Muscle layer of colon (tissue), 2 donors: ENCODE results near the gene SPATC1L.
"Not testable (repeated sequence)": the region's sequence is repeated elsewhere in the genome, so short reads cannot be mapped to it uniquely, and the experiment has no call there.

Experiments used
- H3K27ac ChIP-seq: one replicate; pipeline ENCODE4 v1.7.0; 2013; ENCODE audit warnings: low read depth, mild to moderate bottlenecking, low read length, moderate library complexity
- H3K27me3 ChIP-seq, 2 donors: one replicate each; pipeline ENCODE4 v1.7.0; 2013; ENCODE audit warnings: low read length in 2 of 2, mild to moderate bottlenecking in 2 of 2; ENCODE audit not compliant: insufficient read depth in 2 of 2, control insufficient read depth in 1 of 2
- H3K36me3 ChIP-seq: one replicate; pipeline ENCODE4 v1.7.0; 2013; ENCODE audit warnings: mild to moderate bottlenecking, low read length; ENCODE audit not compliant: insufficient read depth
- H3K4me1 ChIP-seq: one replicate; pipeline ENCODE4 v1.7.0; 2013; ENCODE audit warnings: mild to moderate bottlenecking, low read length; ENCODE audit not compliant: insufficient read depth
- H3K4me3 ChIP-seq, 2 donors: one replicate each; pipeline ENCODE4 v1.7.0; 2013; ENCODE audit warnings: low read length in 2 of 2, low read depth in 1 of 2, mild to moderate bottlenecking in 1 of 2, moderate library complexity in 1 of 2
- H3K9ac ChIP-seq: one replicate; pipeline ENCODE4 v1.7.0; 2013; ENCODE audit warnings: low read length
- H3K9me3 ChIP-seq: one replicate; pipeline ENCODE4 v1.7.0; 2013; ENCODE audit warnings: mild to moderate bottlenecking, low read length
- donor health status: abdominal sarcoma.
- donor health status: Adenocarcinoma of cecum.

SPATC1L gene

GRCh38 chr21:46206163-46207005 is 22.1 kb upstream of the SPATC1L start:
- Histone ChIP-seq H3K4me1 (no peaks in the 10 kb centered on the region), H3K36me3 (peaks cover 31% of the 10 kb centered on the region), H3K27ac (no peak overlapping the region), H3K9ac (no peak overlapping the region), H3K9me3 (no peaks in the 10 kb centered on the region), H3K27me3 (no peaks in the 10 kb centered on the region), H3K4me3 (no peak overlapping the region)

GRCh38 chr21:46205766-46206162 is 21.5 kb upstream of the SPATC1L start:
- no peak overlapping the region for H3K4me3 ChIP-seq
- H3K36me3 ChIP-seq = peaks cover 31% of the 10 kb centered on the region
- H3K27ac ChIP-seq = no peak overlapping the region
- no peaks in the 10 kb centered on the region for H3K27me3 ChIP-seq
- no peak overlapping the region for H3K9ac ChIP-seq
- no peaks in the 10 kb centered on the region for H3K4me1 ChIP-seq
- H3K9me3 ChIP-seq = no peaks in the 10 kb centered on the region

- Histone ChIP-seq H3K9ac (no peak overlapping the region), H3K36me3 (peaks cover 33% of the 10 kb centered on the region), H3K27ac (no peak overlapping the region), H3K4me3 (no peak overlapping the region), H3K9me3 (no peaks in the 10 kb centered on the region), H3K4me1 (no peaks in the 10 kb centered on the region), H3K27me3 (no peaks in the 10 kb centered on the region)
Measured at GRCh38 chr21:46205166-46205565, 20.9 kb upstream of the SPATC1L start.

- H3K27ac ChIP-seq = no peak overlapping the region
- no peak overlapping the region for H3K9ac ChIP-seq
- H3K9me3 ChIP-seq = no peaks in the 10 kb centered on the region
- H3K36me3 ChIP-seq = peaks cover 39% of the 10 kb centered on the region
- H3K4me3 ChIP-seq = no peak overlapping the region
- no peaks in the 10 kb centered on the region for H3K4me1 ChIP-seq
- no peaks in the 10 kb centered on the region for H3K27me3 ChIP-seq
Measured at GRCh38 chr21:46203203-46203600, 18.9 kb upstream of the SPATC1L start.

- H3K9me3 ChIP-seq = no peaks in the 10 kb centered on the region
- peaks cover 35% of the 10 kb centered on the region for H3K36me3 ChIP-seq
- no peak overlapping the region for H3K9ac ChIP-seq
- no peaks in the 10 kb centered on the region for H3K27me3 ChIP-seq
- no peak overlapping the region for H3K27ac ChIP-seq
- no peaks in the 10 kb centered on the region for H3K4me1 ChIP-seq
- no peak overlapping the region for H3K4me3 ChIP-seq
Measured at GRCh38 chr21:46202592-46203202, 18.4 kb upstream of the SPATC1L start.

- not testable (repeated sequence) for H3K4me3 ChIP-seq, H3K4me1 ChIP-seq, H3K9ac ChIP-seq, H3K9me3 ChIP-seq, H3K27me3 ChIP-seq, H3K27ac ChIP-seq
- H3K36me3 ChIP-seq = peaks cover 36% of the 10 kb centered on the region
Measured at GRCh38 chr21:46200877-46201803, 16.9 kb upstream of the SPATC1L start.

GRCh38 chr21:46199436-46200373 is 15.4 kb upstream of the SPATC1L start:
- H3K9me3 ChIP-seq = no peaks in the 10 kb centered on the region
- H3K36me3 ChIP-seq = peaks cover 44% of the 10 kb centered on the region
- H3K27ac ChIP-seq = no peak overlapping the region
- no peak overlapping the region for H3K4me3 ChIP-seq
- no peak overlapping the region for H3K9ac ChIP-seq
- no peaks in the 10 kb centered on the region for H3K4me1 ChIP-seq
- no peaks in the 10 kb centered on the region for H3K27me3 ChIP-seq

GRCh38 chr21:46196733-46197132 is 12.5 kb upstream of the SPATC1L start:
- Histone ChIP-seq H3K9me3 (no peaks in the 10 kb centered on the region), H3K36me3 (peaks cover 69% of the 10 kb centered on the region), H3K27ac (no peak overlapping the region), H3K4me3 (no peak overlapping the region), H3K9ac (no peak overlapping the region), H3K4me1 (no peaks in the 10 kb centered on the region), H3K27me3 (no peaks in the 10 kb centered on the region)

- Histone ChIP-seq H3K27ac (no peak overlapping the region), H3K27me3 (no peaks in the 10 kb centered on the region), H3K9ac (no peak overlapping the region), H3K4me3 (no peak overlapping the region), H3K4me1 (no peaks in the 10 kb centered on the region), H3K9me3 (no peaks in the 10 kb centered on the region), H3K36me3 (peaks cover 69% of the 10 kb centered on the region)
Measured at GRCh38 chr21:46195595-46196195, 11.4 kb upstream of the SPATC1L start.
